Astrocyte (in vitro differentiated cells and primary cell): Measurements from ENCODE around the gene ATP2A2. TPM values are rescaled to one million over a fixed set of nuclear protein-coding genes. Genes with fewer than 3 reads are reported as not detected.

ENCODE experiments used
- DNase-seq: peaks from one replicate; pipeline ENCODE4 v3.0.0-alpha.2; 2010; ENCODE audit warnings: low read depth
- FAIRE-seq: peaks from 2 replicates; lab custom pipeline; 2011; peaks lifted over from hg19 to GRCh38; lab: Jason Lieb, UNC
- H2AFZ ChIP-seq: 2 replicates; pipeline ENCODE4 v1.6.0; 2012; ENCODE audit warnings: low read depth, low read length, inconsistent platforms
- H3K27ac ChIP-seq: 2 replicates; pipeline ENCODE4 v1.5.1; 2011; ENCODE audit warnings: low read depth, low read length, inconsistent platforms
- H3K27me3 ChIP-seq: 2 replicates; pipeline ENCODE4 v1.6.0; 2011; ENCODE audit warnings: low read length, inconsistent platforms; ENCODE audit not compliant: insufficient read depth
- H3K36me3 ChIP-seq: 2 replicates; pipeline ENCODE4 v1.5.1; 2011; ENCODE audit warnings: low read length, inconsistent platforms; ENCODE audit not compliant: insufficient read depth
- H3K4me1 ChIP-seq: 2 replicates; pipeline ENCODE4 v1.5.1; 2011; ENCODE audit warnings: low read length, inconsistent platforms; ENCODE audit not compliant: insufficient read depth
- H3K4me2 ChIP-seq: 2 replicates; pipeline ENCODE4 v1.6.0; 2012; ENCODE audit warnings: low read length, inconsistent platforms
- H3K4me3 ChIP-seq: 2 replicates; pipeline ENCODE4 v1.5.1; 2011; ENCODE audit warnings: low read depth, mild to moderate bottlenecking, low read length, inconsistent platforms; ENCODE audit not compliant: insufficient read depth
- H3K79me2 ChIP-seq: 2 replicates; pipeline ENCODE4 v1.6.0; 2012; ENCODE audit warnings: mild to moderate bottlenecking, low read length, inconsistent platforms; ENCODE audit not compliant: insufficient read depth
- H3K9ac ChIP-seq: 2 replicates; pipeline ENCODE4 v1.6.0; 2012; ENCODE audit warnings: mild to moderate bottlenecking, low read length, inconsistent platforms
- H3K9me3 ChIP-seq: 2 replicates; pipeline ENCODE4 v1.5.1; 2012; ENCODE audit warnings: low read depth, mild to moderate bottlenecking, low read length, inconsistent platforms; ENCODE audit not compliant: insufficient read depth
- H4K20me1 ChIP-seq: 2 replicates; pipeline ENCODE4 v1.6.0; 2012; ENCODE audit warnings: low read length, inconsistent platforms; ENCODE audit not compliant: insufficient read depth
- H3K27ac Mint-ChIP-seq: one replicate; pipeline ENCODE4 v1.8.0; 2021; ENCODE audit warnings: mild to moderate bottlenecking, mixed read lengths; ENCODE audit not compliant: unreplicated experiment
- H3K27me3 Mint-ChIP-seq: one replicate; pipeline ENCODE4 v1.8.0; 2021; ENCODE audit warnings: low read depth, mixed read lengths; ENCODE audit not compliant: unreplicated experiment
- H3K36me3 Mint-ChIP-seq: one replicate; pipeline ENCODE4 v1.8.0; 2021; ENCODE audit warnings: low read depth, mixed read lengths; ENCODE audit not compliant: unreplicated experiment
- H3K4me1 Mint-ChIP-seq: one replicate; pipeline ENCODE4 v1.8.0; 2021; ENCODE audit warnings: low read depth, mixed read lengths; ENCODE audit not compliant: unreplicated experiment
- H3K4me3 Mint-ChIP-seq: one replicate; pipeline ENCODE4 v1.8.0; 2021; ENCODE audit warnings: mild to moderate bottlenecking, moderate library complexity, mixed read lengths; ENCODE audit not compliant: unreplicated experiment
- H3K9me3 Mint-ChIP-seq: one replicate; pipeline ENCODE4 v1.8.0; 2021; ENCODE audit warnings: mild to moderate bottlenecking, mixed read lengths; ENCODE audit not compliant: unreplicated experiment
- CTCF ChIP-seq: IDR thresholded peaks from 2 replicates; pipeline ENCODE4 v1.5.1; 2011; ENCODE audit warnings: low read depth, mild to moderate bottlenecking, inconsistent platforms, low read length, moderate library complexity; ENCODE audit not compliant: insufficient read depth
- EZH2 ChIP-seq: IDR thresholded peaks from 2 replicates; pipeline ENCODE4 v1.6.1; 2012; ENCODE audit warnings: mild to moderate bottlenecking, low read length, inconsistent platforms; ENCODE audit not compliant: insufficient read depth
- total RNA-seq: library from RNA; stranded (reverse); gene quantifications from 2 replicates; pipeline ENCODE4 v1.2.1, GENCODE V29; 2021

ATP2A2 gene
- total RNA-seq, 1 donor from 2014 or later, result 262 TPM

GRCh38 chr12:110347767-110348166 is 66.7 kb downstream of the ATP2A2 start:
- no peak overlapping the region for H3K4me3 Mint-ChIP-seq

GRCh38 chr12:110348431-110349059 is 67.5 kb downstream of the ATP2A2 start:
- no peak overlapping the region for H3K4me3 Mint-ChIP-seq
- H3K79me2 ChIP-seq, result peaks cover 20% of the 10 kb centered on the region
- H3K4me1 ChIP-seq, result no peaks in the 10 kb centered on the region
- DNase-seq (no peak), FAIRE-seq (no peak)
- no peak overlapping the region for H3K27ac ChIP-seq
- no peaks in the 10 kb centered on the region for H3K27me3 ChIP-seq
- H3K4me2 ChIP-seq, result no peak overlapping the region
- peaks cover 31% of the 10 kb centered on the region for H3K36me3 Mint-ChIP-seq
- no peaks in the 10 kb centered on the region for H3K9me3 ChIP-seq
- peaks cover 69% of the 10 kb centered on the region for H3K36me3 ChIP-seq
- H3K27me3 Mint-ChIP-seq, result no peaks in the 10 kb centered on the region
- TF ChIP-seq EZH2, result no peak
- no peak for TF ChIP-seq CTCF
- H4K20me1 ChIP-seq, result peaks cover 72% of the 10 kb centered on the region
- H2AFZ ChIP-seq, result no peak overlapping the region
- H3K4me3 ChIP-seq, result no peak overlapping the region
- no peaks in the 10 kb centered on the region for H3K9me3 Mint-ChIP-seq
- peaks cover 2% of the 10 kb centered on the region for H3K4me1 Mint-ChIP-seq
- H3K27ac Mint-ChIP-seq, result peak overlapping the region; percentile 34
- no peak overlapping the region for H3K9ac ChIP-seq

More at GRCh38 chr12:110347767-110348166, 66.7 kb downstream of the ATP2A2 start:
- Histone ChIP-seq H4K20me1 (peaks cover 77% of the 10 kb centered on the region), H3K27me3 (no peaks in the 10 kb centered on the region), H3K9ac (no peak overlapping the region), H3K79me2 (peaks cover 20% of the 10 kb centered on the region), H3K4me3 (no peak overlapping the region), H2AFZ (no peak overlapping the region), H3K4me1 (no peaks in the 10 kb centered on the region), H3K4me2 (no peak overlapping the region), H3K9me3 (no peaks in the 10 kb centered on the region), H3K36me3 (peaks cover 77% of the 10 kb centered on the region), H3K27ac (no peak overlapping the region)
- no peak for TF ChIP-seq EZH2
- TF ChIP-seq CTCF, result no peak
- H3K27me3 Mint-ChIP-seq, result no peaks in the 10 kb centered on the region
- DNase-seq (no peak), FAIRE-seq (no peak)
- peaks cover 2% of the 10 kb centered on the region for H3K4me1 Mint-ChIP-seq
- no peaks in the 10 kb centered on the region for H3K9me3 Mint-ChIP-seq
- H3K36me3 Mint-ChIP-seq, result peaks cover 36% of the 10 kb centered on the region
- no peak overlapping the region for H3K27ac Mint-ChIP-seq

- H3K79me2 ChIP-seq, result peaks cover 14% of the 10 kb centered on the region
- H3K4me3 ChIP-seq, result no peak overlapping the region
- H3K36me3 Mint-ChIP-seq, result peaks cover 29% of the 10 kb centered on the region
- no peak overlapping the region for H3K27ac ChIP-seq
- H3K9me3 Mint-ChIP-seq, result no peaks in the 10 kb centered on the region
- no peak overlapping the region for H2AFZ ChIP-seq
- no peak overlapping the region for H3K4me3 Mint-ChIP-seq
- H3K9ac ChIP-seq, result no peak overlapping the region
- H3K4me1 Mint-ChIP-seq, result peaks cover 2% of the 10 kb centered on the region
- peaks cover 64% of the 10 kb centered on the region for H3K36me3 ChIP-seq
- no peaks in the 10 kb centered on the region for H3K27me3 Mint-ChIP-seq
- H3K4me2 ChIP-seq, result no peak overlapping the region
- no peak overlapping the region for H3K27ac Mint-ChIP-seq
- FAIRE-seq (no peak), DNase-seq (no peak)
- TF ChIP-seq CTCF (no peak), EZH2 (no peak)
- H4K20me1 ChIP-seq, result peaks cover 66% of the 10 kb centered on the region
- H3K4me1 ChIP-seq, result no peaks in the 10 kb centered on the region
- H3K9me3 ChIP-seq, result no peaks in the 10 kb centered on the region
- no peaks in the 10 kb centered on the region for H3K27me3 ChIP-seq
These were observed 68.0 kb downstream of the ATP2A2 start for GRCh38 chr12:110349096-110349495.
